Measurements from ENCODE around the gene TGFA.
"Not testable (repeated sequence)": the region's sequence is repeated elsewhere in the genome, so short reads cannot be mapped to it uniquely, and the experiment has no call there.

The TGFA gene

DNA sequence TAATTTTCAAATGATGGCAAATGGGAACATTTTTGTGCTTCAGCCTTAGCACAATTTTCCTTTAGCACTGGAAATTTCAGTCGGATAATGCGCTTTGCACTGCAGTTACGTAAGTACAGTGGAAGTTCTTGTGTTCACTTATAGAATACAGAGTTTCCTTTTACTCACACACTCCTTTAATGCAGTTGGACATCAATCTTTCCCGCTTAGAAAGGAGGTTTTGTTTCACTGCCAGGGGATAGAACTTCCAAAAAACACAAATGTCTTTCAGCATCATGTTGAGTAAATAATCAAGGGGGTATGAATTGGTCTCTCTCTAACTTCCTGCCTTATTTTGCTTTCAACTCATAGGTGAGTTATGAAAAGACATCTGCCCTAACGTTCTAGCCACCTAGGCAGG lies 63.2 kb downstream of the TGFA start:
- no peak for DNase-seq

- no peak for DNase-seq
Observed at GRCh38 chr2:70489165-70489564, 64.5 kb downstream of the TGFA start.

DNA sequence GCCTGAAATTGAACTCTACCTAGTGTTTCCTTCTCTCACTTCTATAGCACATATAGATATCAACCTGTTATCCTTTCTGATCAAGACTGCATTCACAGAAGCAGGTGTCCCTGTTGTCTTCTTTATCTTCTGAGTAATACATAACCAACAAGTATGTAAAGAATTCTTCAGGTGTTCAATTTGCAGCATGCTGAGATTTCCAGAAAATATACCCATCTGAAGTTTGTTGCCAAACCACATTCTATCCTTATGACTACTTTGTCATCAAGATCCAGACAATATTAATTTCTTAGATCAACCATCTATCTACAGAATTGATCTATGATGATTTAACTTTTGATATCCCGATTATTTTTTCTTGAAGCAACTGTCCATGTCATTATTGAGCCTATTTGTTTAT lies 69.5 kb downstream of the TGFA start:
- no peak for DNase-seq

DNA sequence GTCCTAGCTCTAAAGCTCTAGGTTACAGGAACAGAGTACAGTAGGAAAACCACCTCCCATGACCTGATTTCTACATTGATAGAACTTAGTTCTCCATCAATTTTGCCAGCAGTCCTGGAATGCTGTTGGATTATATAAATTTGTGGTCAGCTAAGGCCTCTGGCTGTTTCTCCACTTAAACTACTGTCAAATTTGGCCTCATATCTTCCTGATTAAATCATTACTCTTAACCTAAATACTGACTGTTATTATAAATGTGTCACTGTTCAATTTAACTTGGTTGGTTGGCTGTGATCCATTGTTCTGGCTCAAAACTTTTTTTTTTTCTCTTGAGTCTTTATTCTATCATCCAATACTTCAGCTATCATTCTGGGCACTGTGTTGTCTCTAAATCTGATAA lies 71.2 kb downstream of the TGFA start:
- DNase-seq, result no peak

GRCh38 chr2:70480468-70480867 lies 73.2 kb downstream of the TGFA start:
- DNase-seq, result no peak

GRCh38 chr2:70479816-70480215 lies 73.8 kb downstream of the TGFA start:
- DNase-seq, result no peak

GRCh38 chr2:70477441-70477844 lies 76.2 kb downstream of the TGFA start:
- DNase-seq, result no peak

- no peak for DNase-seq
Observed at GRCh38 chr2:70475266-70475665, 78.4 kb downstream of the TGFA start.

GRCh38 chr2:70474256-70474848 lies 79.3 kb downstream of the TGFA start:
- no peak for DNase-seq

GRCh38 chr2:70473101-70473722 lies 80.4 kb downstream of the TGFA start:
- no peak for DNase-seq

DNA sequence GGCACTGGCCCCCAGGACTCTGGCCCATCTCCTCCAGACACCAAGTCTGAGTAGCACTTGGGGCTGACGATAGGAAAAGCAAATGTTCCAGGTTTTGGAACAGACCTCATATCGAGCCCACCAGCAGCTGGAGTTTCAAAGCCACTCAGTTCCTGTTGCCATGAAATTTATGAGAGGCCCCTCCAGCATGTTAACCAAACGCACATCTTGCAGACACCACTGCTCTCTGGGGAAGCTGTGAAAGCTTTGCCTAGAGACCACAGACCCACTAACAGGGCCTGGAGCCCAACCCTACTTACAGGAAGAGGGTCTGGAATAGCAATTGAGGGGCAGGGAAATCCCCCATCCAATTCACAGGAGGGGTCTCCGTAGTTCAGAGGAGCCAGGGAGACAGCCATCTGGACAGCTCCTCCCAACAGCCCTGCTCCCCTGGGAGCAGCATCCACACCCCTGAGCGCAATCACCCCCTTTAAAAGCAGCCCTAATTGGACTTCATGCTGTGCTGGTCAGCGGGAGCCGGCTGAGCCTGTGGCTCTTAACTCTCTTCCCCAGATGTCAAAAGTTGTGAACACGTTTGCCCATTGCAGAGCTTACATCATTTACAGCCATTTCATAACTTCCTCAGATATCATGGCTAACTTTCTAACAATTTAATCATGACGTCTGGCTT lies 81.3 kb downstream of the TGFA start:
- DNase-seq, result no peak

- DNase-seq, result no peak
Observed at GRCh38 chr2:70471129-70471528, 82.5 kb downstream of the TGFA start.

GRCh38 chr2:70469961-70470360 lies 83.7 kb downstream of the TGFA start:
- no peak for DNase-seq

DNA sequence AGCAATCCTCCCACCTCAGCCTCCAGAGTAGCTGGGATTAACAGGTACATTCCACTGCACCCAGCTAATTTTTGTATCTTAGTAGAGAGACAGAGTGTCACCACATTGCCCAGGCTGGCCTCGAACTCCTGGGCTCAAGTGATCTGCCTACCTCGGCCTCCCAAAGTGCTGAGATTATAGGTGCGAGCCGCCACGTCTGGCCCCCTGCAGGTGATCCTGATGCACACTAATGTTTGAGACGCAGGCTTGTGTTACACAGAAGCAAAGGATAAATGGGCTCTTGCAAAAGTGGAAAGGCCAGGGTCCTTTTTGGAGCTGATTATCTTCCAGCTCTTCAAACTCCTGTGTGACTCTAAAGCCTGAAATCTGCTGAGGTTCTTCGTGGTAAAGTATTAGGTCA lies 84.2 kb downstream of the TGFA start:
- no peak for DNase-seq

DNA sequence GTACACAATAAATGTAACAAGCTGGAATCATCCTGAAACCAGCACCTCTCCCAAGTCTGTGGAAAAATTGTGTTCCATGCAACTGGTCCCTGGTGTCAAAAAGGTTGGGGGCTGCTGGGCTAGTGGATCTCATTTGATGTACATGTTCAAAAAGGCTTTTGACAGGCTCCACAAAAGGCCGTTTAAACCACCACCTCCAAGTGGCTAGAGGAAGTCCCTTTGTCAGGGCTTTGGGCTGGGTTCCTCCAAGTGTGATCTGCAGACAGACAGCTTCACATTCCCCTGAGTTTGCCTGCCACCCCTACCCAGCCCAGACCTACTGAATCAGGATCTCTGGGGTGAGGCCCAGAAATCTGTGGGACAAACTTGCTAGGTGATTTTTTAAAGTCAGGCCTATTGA lies 84.7 kb downstream of the TGFA start:
- no peak for DNase-seq

DNA sequence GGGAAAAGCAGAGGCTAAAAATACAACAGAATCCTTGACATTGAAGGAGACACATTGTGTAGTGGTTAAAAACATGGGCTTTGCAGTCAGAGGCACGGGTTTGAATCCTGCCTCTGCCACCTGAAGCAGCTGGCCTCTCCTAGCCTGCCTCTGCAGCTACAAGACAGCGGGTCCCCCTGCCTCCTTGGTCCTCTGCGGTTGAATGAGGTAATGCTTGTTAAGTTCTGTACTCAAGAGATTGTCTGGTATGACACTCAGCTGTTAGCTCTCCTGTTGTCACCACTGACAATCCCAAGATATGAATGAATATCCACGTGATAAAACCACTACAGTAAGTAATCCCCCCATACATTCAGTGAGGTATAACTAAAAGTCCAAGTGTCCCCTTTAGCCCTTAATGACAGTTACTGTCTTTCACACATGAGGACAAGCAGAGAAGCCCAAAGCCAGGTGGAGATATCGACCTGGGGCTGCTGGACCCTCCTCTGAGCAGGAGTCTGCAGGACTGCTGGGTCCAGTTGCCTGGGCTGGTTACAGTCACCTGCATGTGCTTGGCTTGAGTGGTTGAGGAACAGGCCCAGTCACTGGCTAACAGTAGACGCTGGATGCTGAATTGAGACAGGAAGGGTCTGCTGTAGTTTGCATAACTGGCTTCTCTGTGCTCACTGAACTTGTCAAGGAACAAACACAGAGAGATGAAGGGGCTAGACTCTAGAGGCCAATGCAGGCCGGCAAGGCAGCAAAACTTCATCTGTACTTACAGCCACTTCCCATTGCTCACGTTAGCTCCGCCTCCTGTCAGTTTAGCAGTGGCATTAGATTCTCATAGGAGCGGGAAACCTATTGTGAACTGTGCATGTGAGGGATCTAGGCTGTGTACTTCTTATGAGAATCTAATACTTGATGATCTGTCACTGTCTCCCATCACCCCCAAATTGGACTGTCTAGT lies 85.5 kb downstream of the TGFA start:
- no peak for DNase-seq

GRCh38 chr2:70467237-70467636 lies 86.4 kb downstream of the TGFA start:
- DNase-seq, result no peak

DNA sequence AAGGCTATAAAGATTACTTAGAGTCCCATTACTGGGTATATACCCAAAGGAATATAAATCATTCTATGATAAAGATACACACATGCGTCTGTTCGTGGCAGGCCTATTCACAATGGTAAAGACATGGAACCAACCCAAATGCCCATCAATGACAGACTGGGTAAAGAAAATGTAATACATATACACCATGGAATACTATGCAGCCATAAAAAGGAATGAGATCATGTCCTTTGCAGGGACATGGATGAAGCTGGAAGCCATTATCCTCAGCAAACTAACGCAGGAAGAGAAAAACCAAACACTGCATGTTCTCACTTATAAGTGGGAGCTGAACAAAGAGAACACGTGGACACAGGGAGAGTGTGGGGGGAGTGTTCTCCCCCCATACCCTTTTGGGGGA lies 87.0 kb downstream of the TGFA start:
- not testable (repeated sequence) for DNase-seq

GRCh38 chr2:70463997-70464396 lies 89.6 kb downstream of the TGFA start:
- no peak for DNase-seq

GRCh38 chr2:70463581-70463980 lies 90.0 kb downstream of the TGFA start:
- DNase-seq, result no peak

GRCh38 chr2:70461981-70462876 lies 91.4 kb downstream of the TGFA start:
- DNase-seq, result no peak

GRCh38 chr2:70461414-70461813 lies 92.2 kb downstream of the TGFA start:
- DNase-seq, result no peak
